Stimulated activated CD4-positive, alpha-beta T cell treated with anti-CD3 and anti-CD28 coated beads, Interleukin-2, amount 100 ng/mL, for 24 hours (primary cell): ENCODE data around the gene PATE3.

Experiments used
- DNase-seq, 2 donors: peaks; one replicate each; pipeline ENCODE4 v3.0.0-alpha.2; 2020

Gene PATE3

GRCh38 chr11:125787827-125788226 lies at the start of gene PATE3:
Gene PATE3 (plus strand): TSS chr11:125788127. CDS start chr11:125788152, 25 bp downstream.
- DNase-seq: no peak

- DNase-seq: no peak
These were observed 47.3 kb upstream of the PATE3 start for GRCh38 chr11:125740617-125741016.

- no peak for DNase-seq
These were observed 44.2 kb upstream of the PATE3 start for GRCh38 chr11:125743681-125744080.

- DNase-seq: no peak
These were observed 41.9 kb upstream of the PATE3 start, which contains the start of gene PATE1 for GRCh38 chr11:125745979-125746378. Gene PATE1 (plus strand): TSS chr11:125746279. CDS start chr11:125746305, 26 bp downstream.

- DNase-seq: no peak
These were observed 37.3 kb upstream of the PATE3 start for GRCh38 chr11:125750629-125751028.

- DNase-seq: no peak
These were observed 31.9 kb upstream of the PATE3 start for GRCh38 chr11:125756050-125756449.

GRCh38 chr11:125762445-125762844 lies 25.5 kb upstream of the PATE3 start:
- DNase-seq: no peak

- DNase-seq: no peak
These were observed 24.4 kb upstream of the PATE3 start for GRCh38 chr11:125763483-125763882.

- no peak for DNase-seq
These were observed 21.7 kb upstream of the PATE3 start for GRCh38 chr11:125766251-125766650.

GRCh38 chr11:125768336-125769046 lies 19.4 kb upstream of the PATE3 start:
- DNase-seq: no peak

- no peak for DNase-seq
These were observed 17.3 kb upstream of the PATE3 start for GRCh38 chr11:125770583-125770982.

- DNase-seq: no peak
These were observed 15.0 kb upstream of the PATE3 start for GRCh38 chr11:125772834-125773505.

- no peak for DNase-seq
These were observed 14.4 kb upstream of the PATE3 start for GRCh38 chr11:125773516-125773915.

- DNase-seq: no peak
These were observed 10.6 kb upstream of the PATE3 start for GRCh38 chr11:125777309-125777708.

- no peak for DNase-seq
These were observed 9.2 kb upstream of the PATE3 start, which contains the start of gene PATE2 for GRCh38 chr11:125778728-125779127. Gene PATE2 (minus strand): TSS chr11:125778828. CDS start chr11:125778773, 55 bp downstream.

GRCh38 chr11:125784678-125785077 lies 3.2 kb upstream of the PATE3 start:
- DNase-seq: no peak

GRCh38 chr11:125790825-125791224 lies 2.9 kb downstream of the PATE3 start:
- no peak for DNase-seq

GRCh38 chr11:125797641-125798040 lies 9.7 kb downstream of the PATE3 start:
- DNase-seq: no peak

- no peak for DNase-seq
These were observed 11.9 kb downstream of the PATE3 start for GRCh38 chr11:125799808-125800207.

- no peak for DNase-seq
These were observed 14.5 kb downstream of the PATE3 start for GRCh38 chr11:125802387-125802786.

- DNase-seq: no peak
These were observed 20.0 kb downstream of the PATE3 start for GRCh38 chr11:125807909-125808308.

- no peak for DNase-seq
These were observed 45.1 kb downstream of the PATE3 start, which contains the start of gene PATE4 for GRCh38 chr11:125833016-125833415. Gene PATE4 (plus strand): TSS chr11:125833316. CDS start chr11:125833360, 44 bp downstream.

- no peak for DNase-seq
These were observed 47.8 kb downstream of the PATE3 start for GRCh38 chr11:125835748-125836147.
